Peyer's patch (tissue), 4 donors: ENCODE measurements around the gene ING4. TPM values are rescaled to one million over a fixed set of nuclear protein-coding genes. Genes with fewer than 3 reads are reported as not detected.

ENCODE experiments used
- DNase-seq, 3 donors: peaks; one replicate each; pipeline ENCODE4 v3.0.0-alpha.2; 2017 to 2019
- H3K27ac ChIP-seq, 4 donors: fragments of 200-600 bp; sonication (generic); one replicate each; pipeline ENCODE4 v1.5.1; 2016 to 2019
- H3K27me3 ChIP-seq, 2 donors: fragments of 200-600 bp; sonication (generic); one replicate each; pipeline ENCODE4 v1.5.1; 2019
- H3K36me3 ChIP-seq, 3 donors: fragments of 200-600 bp; sonication (generic); one replicate each; pipeline ENCODE4 v1.5.1; 2016 to 2019
- H3K4me1 ChIP-seq, 4 donors: fragments of 200-600 bp; sonication (generic); one replicate each; pipeline ENCODE4 v1.5.1; 2016 to 2019
- H3K4me3 ChIP-seq, 4 donors: fragments of 200-600 bp; sonication (generic); 1 replicate in 3 of 4; 2 replicates in 1 of 4; pipeline ENCODE4 v1.5.1; 2016 to 2019; ENCODE audit warnings: mild to moderate bottlenecking in 1 of 4
- H3K9me3 ChIP-seq, 4 donors: fragments of 200-600 bp; sonication (generic); one replicate each; pipeline ENCODE4 v1.5.1; 2016 to 2019; ENCODE audit warnings: mild to moderate bottlenecking in 1 of 4
- CTCF ChIP-seq, 6 experiments: fragments of 450-650 bp in 4 of 6; fragments of 200-600 bp in 2 of 6; sonication (generic) in 1 of 6; IDR thresholded peaks; one replicate each; pipeline ENCODE4 v1.5.1; 2017 to 2019; ENCODE audit warnings: antibody characterized with exemption in 6 of 6, mild to moderate bottlenecking in 3 of 6, moderate library complexity in 1 of 6
- POLR2A ChIP-seq, 2 donors: fragments of 450-650 bp; IDR thresholded peaks; one replicate each; pipeline ENCODE4 v1.5.1; 2017; ENCODE audit warnings: antibody characterized with exemption in 2 of 2, mild to moderate bottlenecking in 2 of 2, moderate library complexity in 2 of 2
- total RNA-seq, 4 donors: library from RNA; depleted of rRNA; stranded (reverse); fragments of >200 nt; gene quantifications; one replicate each; pipeline ENCODE4 v1.1.0, GENCODE V29; 2016

Gene ING4
- total RNA-seq, 4 donors from 2014 or later, result 32.6 to 109 (median 45.4) TPM

- Histone ChIP-seq H3K4me3 (no peak overlapping the region), H3K9me3 (no peaks in the 10 kb centered on the region), H3K27ac (no peak overlapping the region), H3K36me3 (no peaks in the 10 kb centered on the region), H3K27me3 (no peaks in the 10 kb centered on the region), H3K4me1 (peaks cover 0 to 19% (median 15%) of the 10 kb centered on the region in 4 donors)
- no peak for DNase-seq
- TF ChIP-seq CTCF (IDR thresholded peaks at IDR 0.05) (no peak), POLR2A (IDR thresholded peaks at IDR 0.05) (no peak)
Measured at GRCh38 chr12:6691473-6691872, 28.6 kb upstream of the ING4 start.

GRCh38 chr12:6688999-6689882, 26.3 kb upstream of the ING4 start, which contains the start of gene ZNF384:
Gene ZNF384 (minus strand): TSS chr12:6689375. CDS start chr12:6679520, 9,855 bp downstream.
- Histone ChIP-seq H3K27ac (peak within 1 kb of the TSS; percentile 96 to 99 (median 98)), H3K4me1 (peaks cover 0 to 26% (median 15%) of the 10 kb centered on the region in 4 donors), H3K36me3 (no peaks in the 10 kb centered on the region), H3K4me3 (peak within 1 kb of the TSS; percentile 88 to 95 (median 92)), H3K27me3 (no peaks in the 10 kb centered on the region), H3K9me3 (no peaks in the 10 kb centered on the region)
- TF ChIP-seq POLR2A (IDR thresholded peaks at IDR 0.05) (peak; percentile 54 to 57), CTCF (IDR thresholded peaks at IDR 0.05) (peak in 5 of 6 experiments; percentile 15 to 58 (median 42))
- DNase-seq, result peak; percentile 94 to 99 (median 96)

- peak overlapping the region; percentile 96 to 99 (median 98) for H3K27ac ChIP-seq
- H3K27me3 ChIP-seq, result no peaks in the 10 kb centered on the region
- H3K4me3 ChIP-seq, result peak overlapping the region; percentile 88 to 95 (median 92)
- peak; percentile 73 to 88 (median 79) for DNase-seq
- TF ChIP-seq POLR2A (IDR thresholded peaks at IDR 0.05), result no peak
- TF ChIP-seq CTCF (IDR thresholded peaks at IDR 0.05), result no peak
- no peaks in the 10 kb centered on the region for H3K36me3 ChIP-seq
- H3K4me1 ChIP-seq, result peaks cover 0 to 26% (median 15%) of the 10 kb centered on the region in 4 donors
- H3K9me3 ChIP-seq, result no peaks in the 10 kb centered on the region
Measured at GRCh38 chr12:6688543-6688998, 25.7 kb upstream of the ING4 start.

GRCh38 chr12:6685814-6686213, 22.9 kb upstream of the ING4 start:
- no peaks in the 10 kb centered on the region for H3K27me3 ChIP-seq
- no peaks in the 10 kb centered on the region for H3K9me3 ChIP-seq
- H3K4me3 ChIP-seq, result no peak overlapping the region
- no peak for DNase-seq
- H3K27ac ChIP-seq, result no peak overlapping the region
- H3K36me3 ChIP-seq, result no peaks in the 10 kb centered on the region
- H3K4me1 ChIP-seq, result peaks cover 0 to 26% (median 15%) of the 10 kb centered on the region in 4 donors
- TF ChIP-seq CTCF (IDR thresholded peaks at IDR 0.05) (no peak), POLR2A (IDR thresholded peaks at IDR 0.05) (no peak)

- H3K4me3 ChIP-seq, result no peak overlapping the region
- TF ChIP-seq CTCF (IDR thresholded peaks at IDR 0.05) (peak in 5 of 6 experiments; percentile 24 to 54 (median 45)), POLR2A (IDR thresholded peaks at IDR 0.05) (no peak)
- H3K9me3 ChIP-seq, result no peaks in the 10 kb centered on the region
- DNase-seq, result no peak
- H3K27me3 ChIP-seq, result no peaks in the 10 kb centered on the region
- H3K4me1 ChIP-seq, result peaks cover 0 to 26% (median 12%) of the 10 kb centered on the region in 4 donors
- H3K27ac ChIP-seq, result no peak overlapping the region
- peaks cover 0 to 8% (median 0%) of the 10 kb centered on the region in 3 donors for H3K36me3 ChIP-seq
Measured at GRCh38 chr12:6684609-6685008, 21.7 kb upstream of the ING4 start.
